Activated naive CD8-positive, alpha-beta T cell treated with anti-CD3 and anti-CD28 coated beads, Interleukin-2, amount 50 U/mL, for 24 hours (primary cell): ENCODE results near the gene CLCNKB.
"Not testable (repeated sequence)": the region's sequence is repeated elsewhere in the genome, so short reads cannot be mapped to it uniquely, and the experiment has no call there.

Experiments used
- ATAC-seq: fragments of 150-1000 bp; cut with Tn5 transposase; one replicate; pipeline ENCODE4 v1.10.0; 2021
- DNase-seq: peaks from one replicate; pipeline ENCODE4 v3.0.0; 2021
- H3K27ac Mint-ChIP-seq: one replicate; pipeline ENCODE4 v1.8.0; 2021; ENCODE audit warnings: mild to moderate bottlenecking, mixed read lengths
- H3K27me3 Mint-ChIP-seq: one replicate; pipeline ENCODE4 v1.8.0; 2021; ENCODE audit warnings: mixed read lengths
- H3K36me3 Mint-ChIP-seq: one replicate; pipeline ENCODE4 v1.8.0; 2021; ENCODE audit warnings: low read depth, mixed read lengths
- H3K4me1 Mint-ChIP-seq: one replicate; pipeline ENCODE4 v1.8.0; 2021; ENCODE audit warnings: mixed read lengths
- H3K4me3 Mint-ChIP-seq: one replicate; pipeline ENCODE4 v1.8.0; 2021; ENCODE audit warnings: mild to moderate bottlenecking, moderate library complexity, mixed read lengths
- H3K9me3 Mint-ChIP-seq: one replicate; pipeline ENCODE4 v1.8.0; 2021; ENCODE audit warnings: mixed read lengths

Gene CLCNKB

DNA sequence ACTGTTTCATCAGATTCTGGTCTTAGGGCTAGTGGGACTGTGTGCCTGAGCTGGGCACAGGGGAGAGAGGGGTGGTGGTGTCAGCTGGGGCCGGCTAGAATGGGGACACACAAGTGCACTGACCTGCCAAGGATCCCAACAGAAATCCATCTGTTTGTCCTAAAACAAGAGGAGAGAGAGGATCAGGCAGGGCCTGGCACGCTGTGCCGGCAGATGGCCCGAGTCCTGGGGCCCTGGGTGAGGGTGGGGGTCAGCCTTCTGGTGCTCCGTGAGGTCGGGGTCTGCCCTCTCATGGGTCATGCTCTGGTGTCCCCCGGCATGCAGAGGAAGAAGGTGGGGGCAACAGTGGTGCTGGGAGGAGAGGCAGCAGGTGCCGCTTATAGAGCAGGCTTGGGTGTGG is 3.7 kb upstream of the CLCNKB start:
- ATAC-seq, H3K9me3 Mint-ChIP-seq, H3K4me1 Mint-ChIP-seq: not testable (repeated sequence)

GRCh38 chr1:16041200-16041599 is 2.4 kb upstream of the CLCNKB start:
- Mint-ChIP-seq H3K27ac (no peak overlapping the region), H3K4me1 (no peaks in the 10 kb centered on the region), H3K27me3 (no peaks in the 10 kb centered on the region), H3K9me3 (no peaks in the 10 kb centered on the region), H3K4me3 (no peak overlapping the region), H3K36me3 (no peaks in the 10 kb centered on the region)
- ATAC-seq (no peak), DNase-seq (no peak)

More for the DNA sequence above, 3.7 kb upstream of the CLCNKB start:
- H3K4me3 Mint-ChIP-seq, H3K27ac Mint-ChIP-seq, H3K36me3 Mint-ChIP-seq, DNase-seq, H3K27me3 Mint-ChIP-seq: not testable (repeated sequence)

DNA sequence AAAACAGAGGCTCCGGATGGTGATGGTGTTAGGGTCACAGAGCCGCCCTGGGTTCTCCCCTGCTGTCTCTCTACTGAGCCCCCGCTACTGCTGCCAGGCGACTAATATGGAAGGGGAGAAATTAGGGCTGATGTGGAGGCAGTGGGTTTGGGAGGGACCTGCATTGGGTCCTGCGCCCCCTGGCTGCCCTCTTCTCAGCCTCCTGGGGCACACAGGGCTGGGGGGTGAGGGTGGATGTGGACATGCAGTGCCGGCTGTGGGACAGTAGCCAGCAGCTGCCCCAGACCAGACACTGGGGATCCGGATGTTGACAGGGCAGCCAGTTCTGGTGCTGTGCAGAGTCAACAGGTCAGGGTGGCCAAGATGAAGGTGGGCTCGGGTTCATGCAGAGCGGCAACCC is 1.5 kb upstream of the CLCNKB start:
- Mint-ChIP-seq H3K9me3 (no peaks in the 10 kb centered on the region), H3K27me3 (no peaks in the 10 kb centered on the region), H3K36me3 (no peaks in the 10 kb centered on the region), H3K4me3 (no peak overlapping the region), H3K4me1 (no peaks in the 10 kb centered on the region), H3K27ac (no peak overlapping the region)
- DNase-seq (no peak), ATAC-seq (no peak)

- H3K4me1 Mint-ChIP-seq, H3K9me3 Mint-ChIP-seq, ATAC-seq, H3K36me3 Mint-ChIP-seq, H3K27ac Mint-ChIP-seq, H3K4me3 Mint-ChIP-seq, H3K27me3 Mint-ChIP-seq, DNase-seq: not testable (repeated sequence)
Observed at GRCh38 chr1:16042654-16043053, 928 bp upstream of the CLCNKB start.

DNA sequence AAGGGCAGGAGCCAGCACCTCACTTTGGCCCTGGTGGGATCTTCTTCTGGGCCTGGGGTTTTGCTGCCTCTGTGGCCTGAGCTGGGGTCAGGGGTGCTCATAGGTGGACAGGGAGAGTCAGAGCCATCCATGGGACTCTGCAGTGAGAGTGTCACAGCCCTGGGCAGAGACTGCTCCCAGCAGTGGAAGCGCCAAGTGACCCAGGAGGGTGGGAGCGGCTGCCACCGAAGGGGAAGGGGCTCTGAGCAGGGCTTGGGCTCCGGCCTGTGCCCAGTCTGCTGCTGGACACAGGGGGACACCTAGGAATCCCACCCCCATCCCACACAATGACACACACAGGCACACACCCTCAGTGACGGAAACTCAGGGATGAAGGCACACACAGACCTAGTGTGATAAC is 368 bp downstream of the CLCNKB start:
- DNase-seq (no peak), ATAC-seq (no peak)
- Mint-ChIP-seq H3K4me3 (no peak overlapping the region), H3K27ac (no peak overlapping the region), H3K36me3 (no peaks in the 10 kb centered on the region), H3K4me1 (no peaks in the 10 kb centered on the region), H3K27me3 (no peaks in the 10 kb centered on the region), H3K9me3 (no peaks in the 10 kb centered on the region)

DNA sequence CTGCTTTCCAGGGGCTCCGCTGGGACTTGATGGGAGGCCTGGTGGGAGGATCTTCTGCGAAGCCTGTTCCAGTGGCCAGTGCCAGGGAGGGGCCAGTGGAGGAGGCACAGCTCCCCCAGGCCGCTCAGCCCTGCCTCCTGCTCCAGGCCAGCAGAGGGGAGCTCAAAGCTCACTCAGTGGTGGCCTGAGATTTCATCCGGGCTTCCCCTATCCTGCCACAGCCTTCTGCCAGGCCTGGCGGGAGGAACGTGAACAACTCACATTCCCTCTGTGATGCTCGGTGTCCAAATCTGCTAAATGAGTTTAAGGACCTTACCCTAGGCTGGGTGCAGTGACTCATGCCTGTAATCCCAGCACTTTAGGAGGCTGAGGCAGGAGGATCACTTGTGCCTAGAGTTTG is 3.3 kb downstream of the CLCNKB start:
- ATAC-seq (no peak), DNase-seq (no peak)
- H3K4me1 Mint-ChIP-seq: no peaks in the 10 kb centered on the region
- peaks cover 3% of the 10 kb centered on the region for H3K27me3 Mint-ChIP-seq
- no peak overlapping the region for H3K27ac Mint-ChIP-seq
- H3K36me3 Mint-ChIP-seq: no peaks in the 10 kb centered on the region
- no peak overlapping the region for H3K4me3 Mint-ChIP-seq
- H3K9me3 Mint-ChIP-seq: no peaks in the 10 kb centered on the region

- ATAC-seq: no peak
- no peaks in the 10 kb centered on the region for H3K4me1 Mint-ChIP-seq
- no peak for DNase-seq
- H3K27me3 Mint-ChIP-seq: peaks cover 3% of the 10 kb centered on the region
- no peaks in the 10 kb centered on the region for H3K9me3 Mint-ChIP-seq
- no peaks in the 10 kb centered on the region for H3K36me3 Mint-ChIP-seq
- H3K4me3 Mint-ChIP-seq: no peak overlapping the region
- H3K27ac Mint-ChIP-seq: no peak overlapping the region
Observed at GRCh38 chr1:16047791-16048475, 4.4 kb downstream of the CLCNKB start.

DNA sequence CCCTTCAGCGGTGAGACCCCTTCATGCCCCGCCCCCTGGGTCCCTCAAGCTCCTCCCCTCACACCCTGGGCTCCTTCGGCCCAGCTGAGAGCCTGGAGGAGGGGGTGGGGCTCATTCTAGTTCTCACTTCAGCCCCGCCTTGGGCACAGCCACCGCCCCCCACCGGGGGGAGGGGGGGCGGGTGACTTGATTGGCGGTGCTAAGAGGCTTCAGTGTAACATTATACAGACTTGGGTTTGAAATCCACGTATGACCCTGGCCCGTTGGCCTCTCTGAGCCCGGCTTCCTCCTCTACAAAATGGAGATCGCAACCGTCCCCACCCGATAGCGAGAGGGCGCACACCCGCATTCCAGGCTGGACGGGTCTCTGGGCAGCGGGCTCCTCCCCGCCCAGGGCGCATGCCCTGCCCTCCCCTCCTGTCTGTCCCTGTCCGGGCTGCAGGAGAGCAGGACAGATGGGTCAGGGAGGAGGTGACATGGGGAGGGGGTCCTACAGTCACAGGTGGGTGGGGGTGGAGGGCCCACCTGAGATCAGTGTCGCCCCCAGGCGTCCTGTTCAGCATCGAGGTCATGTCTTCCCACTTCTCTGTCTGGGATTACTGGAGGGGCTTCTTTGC is 5.1 kb downstream of the CLCNKB start:
- H3K4me3 Mint-ChIP-seq: no peak overlapping the region
- H3K27ac Mint-ChIP-seq: no peak overlapping the region

DNA sequence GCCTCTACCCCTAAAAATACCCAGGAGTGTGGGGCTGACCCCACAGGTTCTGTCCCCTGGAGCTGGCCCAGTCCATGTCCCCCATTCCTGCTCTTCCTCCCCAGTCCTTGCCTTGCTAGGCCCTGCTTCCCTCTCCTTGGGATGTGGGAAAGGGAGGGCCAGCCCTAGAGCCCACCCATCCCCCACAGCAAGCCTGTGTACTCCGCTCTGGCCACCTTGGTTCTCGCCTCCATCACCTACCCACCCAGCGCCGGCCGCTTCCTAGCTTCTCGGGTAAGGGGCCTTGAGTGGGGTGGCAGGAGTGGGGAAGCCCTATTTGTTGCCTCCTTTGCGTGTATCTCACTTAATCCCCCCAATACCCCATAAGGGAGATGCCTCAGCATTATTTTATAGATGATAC is 6.7 kb downstream of the CLCNKB start:
- no peaks in the 10 kb centered on the region for H3K9me3 Mint-ChIP-seq
- peaks cover 3% of the 10 kb centered on the region for H3K27me3 Mint-ChIP-seq
- H3K36me3 Mint-ChIP-seq: no peaks in the 10 kb centered on the region
- H3K4me1 Mint-ChIP-seq: no peaks in the 10 kb centered on the region
- no peak overlapping the region for H3K4me3 Mint-ChIP-seq
- DNase-seq: no peak
- H3K27ac Mint-ChIP-seq: no peak overlapping the region
- no peak for ATAC-seq

More for the DNA sequence above, 5.1 kb downstream of the CLCNKB start:
- H3K27me3 Mint-ChIP-seq: peaks cover 3% of the 10 kb centered on the region
- H3K4me1 Mint-ChIP-seq: no peaks in the 10 kb centered on the region
- DNase-seq: peak; percentile 22
- no peaks in the 10 kb centered on the region for H3K9me3 Mint-ChIP-seq
- H3K36me3 Mint-ChIP-seq: no peaks in the 10 kb centered on the region
- no peak for ATAC-seq

DNA sequence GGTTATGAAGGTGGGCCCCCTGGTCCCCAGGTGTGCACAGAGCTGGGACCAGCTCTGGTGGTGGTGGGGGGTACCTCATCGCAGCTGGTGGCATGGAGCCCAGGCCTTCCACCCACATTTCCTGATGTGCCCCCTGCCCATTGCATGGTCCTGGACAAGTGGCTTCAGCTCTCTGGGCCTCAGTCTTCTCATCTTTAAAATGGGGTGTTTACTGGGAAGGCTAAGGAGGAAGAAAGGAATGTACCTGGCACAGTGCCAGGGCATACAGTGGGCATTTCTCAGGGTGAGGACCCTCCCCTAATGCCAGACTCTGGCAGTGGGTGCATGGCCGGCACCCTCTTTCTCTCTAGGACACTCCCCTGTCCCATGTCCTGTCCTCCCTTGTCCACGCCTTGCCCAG is 7.5 kb downstream of the CLCNKB start:
- Mint-ChIP-seq H3K4me1 (no peaks in the 10 kb centered on the region), H3K9me3 (no peaks in the 10 kb centered on the region), H3K36me3 (no peaks in the 10 kb centered on the region), H3K4me3 (no peak overlapping the region), H3K27me3 (peaks cover 3% of the 10 kb centered on the region), H3K27ac (no peak overlapping the region)
- ATAC-seq (no peak), DNase-seq (no peak)

DNA sequence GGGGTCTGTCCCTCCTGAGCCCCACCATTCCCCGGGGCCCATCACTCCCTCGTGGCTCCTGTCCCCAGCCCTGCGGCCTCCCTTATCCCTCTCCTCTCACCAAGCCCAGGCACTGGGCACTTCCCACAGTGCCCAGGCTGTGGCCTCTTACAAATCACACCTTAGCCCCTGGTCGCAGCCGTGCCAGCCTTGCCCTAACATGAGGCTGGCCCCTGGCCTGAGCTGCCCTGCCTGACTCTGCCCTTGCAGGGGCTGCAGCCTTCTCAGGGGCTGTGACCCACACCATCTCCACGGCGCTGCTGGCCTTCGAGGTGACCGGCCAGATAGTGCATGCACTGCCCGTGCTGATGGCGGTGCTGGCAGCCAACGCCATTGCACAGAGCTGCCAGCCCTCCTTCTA is 8.4 kb downstream of the CLCNKB start:
- H3K9me3 Mint-ChIP-seq, DNase-seq, H3K27ac Mint-ChIP-seq, H3K27me3 Mint-ChIP-seq, ATAC-seq, H3K36me3 Mint-ChIP-seq, H3K4me3 Mint-ChIP-seq, H3K4me1 Mint-ChIP-seq: not testable (repeated sequence)

DNA sequence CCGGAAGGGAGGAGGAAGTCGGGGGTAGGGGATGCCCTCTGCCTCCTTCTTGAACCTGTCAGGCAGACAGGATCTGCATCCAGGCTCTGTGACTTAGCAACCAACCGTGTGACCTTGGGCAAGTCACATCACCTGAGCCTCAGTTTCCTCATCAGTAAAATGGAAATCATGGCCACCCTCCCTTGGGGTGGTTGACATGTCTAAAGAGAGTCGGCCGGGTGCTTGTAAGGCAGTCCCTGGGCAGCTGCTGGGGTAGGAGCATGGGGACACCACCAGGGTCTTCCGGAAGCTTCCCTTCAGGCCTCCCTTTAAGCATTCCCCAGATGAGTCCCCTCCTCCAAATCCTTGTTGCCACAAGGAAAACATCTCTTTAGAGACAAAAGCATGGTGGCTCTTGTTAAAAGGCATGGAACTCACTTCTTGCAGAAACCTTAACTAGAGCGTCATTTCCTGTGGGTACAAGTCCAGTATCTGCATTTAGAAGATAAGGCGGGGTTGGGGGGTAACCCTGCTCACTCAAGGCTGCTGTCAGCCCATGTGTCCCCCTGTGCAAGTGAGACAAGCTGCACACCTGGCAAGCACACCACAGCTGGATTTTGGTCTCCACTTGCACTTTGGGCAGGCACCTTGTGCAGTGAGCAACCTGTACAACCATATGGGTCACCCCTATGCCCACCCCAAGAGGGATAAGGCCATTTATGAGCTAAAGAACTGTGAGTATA is 10.4 kb downstream of the CLCNKB start:
- Mint-ChIP-seq H3K9me3 (no peaks in the 10 kb centered on the region), H3K4me3 (no peak overlapping the region), H3K27ac (no peak overlapping the region), H3K27me3 (peaks cover 3% of the 10 kb centered on the region), H3K36me3 (no peaks in the 10 kb centered on the region), H3K4me1 (no peaks in the 10 kb centered on the region)
- no peak for ATAC-seq
- no peak for DNase-seq

DNA sequence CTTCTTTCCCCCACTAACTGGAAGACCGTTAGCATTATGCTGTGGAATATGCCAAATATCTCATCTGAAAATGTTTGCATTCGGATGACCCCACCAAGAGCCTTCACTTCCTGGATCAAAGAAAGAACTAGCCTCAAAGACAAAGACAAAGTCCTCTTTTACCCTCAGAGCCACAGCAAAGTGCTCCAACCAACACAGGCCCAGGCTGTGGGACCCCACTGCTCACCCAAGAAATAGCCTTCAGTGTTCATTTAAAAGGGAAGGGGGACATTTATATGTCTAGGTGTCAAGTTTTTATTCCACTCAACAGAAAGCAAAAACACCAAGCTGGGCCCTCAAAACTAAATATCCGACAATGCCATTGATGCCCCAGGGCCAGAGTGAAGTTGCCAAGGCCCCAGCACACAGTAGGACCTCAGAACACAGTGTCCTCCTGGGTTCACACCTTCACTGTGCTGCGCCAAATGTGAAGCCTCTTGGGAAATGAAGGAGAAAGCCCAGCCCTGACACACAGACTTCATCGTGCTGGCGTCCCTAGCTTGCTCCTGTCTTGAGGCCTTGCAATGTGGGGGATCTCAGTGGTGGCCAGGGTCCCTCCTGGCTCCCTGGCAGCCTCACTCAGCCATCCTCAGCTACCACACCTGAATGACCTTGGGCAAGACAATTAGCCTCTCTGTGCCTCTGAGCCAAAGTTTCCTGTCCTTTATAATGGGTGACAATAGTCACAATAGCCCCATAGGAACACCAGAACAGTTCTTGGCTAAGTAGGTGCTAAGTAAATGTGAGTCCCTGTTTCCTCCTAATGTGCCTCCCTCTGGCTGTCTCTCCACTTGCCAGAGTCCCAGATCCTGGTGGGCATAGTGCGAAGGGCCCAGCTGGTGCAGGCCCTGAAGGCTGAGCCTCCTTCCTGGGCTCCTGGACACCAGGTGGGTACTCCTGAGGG is 11.3 kb downstream of the CLCNKB start:
- Mint-ChIP-seq H3K4me3 (no peak overlapping the region), H3K4me1 (no peaks in the 10 kb centered on the region), H3K27me3 (no peaks in the 10 kb centered on the region), H3K36me3 (no peaks in the 10 kb centered on the region), H3K9me3 (no peaks in the 10 kb centered on the region), H3K27ac (no peak overlapping the region)
- no peak for DNase-seq
- no peak for ATAC-seq
